GM04504 (cell line): ENCODE data around the gene MN1.

Source experiments
- DNase-seq: peaks from one replicate; pipeline ENCODE4 v3.0.0-alpha.2; 2012; ENCODE audit warnings: low read depth

MN1 gene

GRCh38 chr22:27740202-27740748 is 61.3 kb downstream of the MN1 start:
- DNase-seq, result no peak

GRCh38 chr22:27737521-27737920 is 64.0 kb downstream of the MN1 start:
- no peak for DNase-seq

- no peak for DNase-seq
These were observed 67.5 kb downstream of the MN1 start for GRCh38 chr22:27734066-27734465.

GRCh38 chr22:27732841-27733240 is 68.7 kb downstream of the MN1 start:
- no peak for DNase-seq

- DNase-seq, result no peak
These were observed 69.2 kb downstream of the MN1 start for GRCh38 chr22:27732391-27732790.

- DNase-seq, result no peak
These were observed 69.9 kb downstream of the MN1 start for GRCh38 chr22:27731621-27732020.

GRCh38 chr22:27730641-27731433 is 70.7 kb downstream of the MN1 start:
- DNase-seq, result no peak

- DNase-seq, result no peak
These were observed 72.3 kb downstream of the MN1 start for GRCh38 chr22:27729246-27729645.

- no peak for DNase-seq
These were observed 73.7 kb downstream of the MN1 start for GRCh38 chr22:27727673-27728451.

GRCh38 chr22:27726686-27727449 is 74.7 kb downstream of the MN1 start:
- DNase-seq, result peak; percentile 78

GRCh38 chr22:27726331-27726685 is 75.2 kb downstream of the MN1 start:
- DNase-seq, result no peak

- no peak for DNase-seq
These were observed 75.9 kb downstream of the MN1 start for GRCh38 chr22:27725661-27726060.

- DNase-seq, result no peak
These were observed 76.8 kb downstream of the MN1 start for GRCh38 chr22:27724709-27725108.

GRCh38 chr22:27724157-27724556 is 77.4 kb downstream of the MN1 start:
- DNase-seq, result no peak

GRCh38 chr22:27723708-27724107 is 77.8 kb downstream of the MN1 start:
- DNase-seq, result no peak

GRCh38 chr22:27723158-27723557 is 78.4 kb downstream of the MN1 start:
- DNase-seq, result no peak

GRCh38 chr22:27720860-27721259 is 80.7 kb downstream of the MN1 start:
- no peak for DNase-seq

- no peak for DNase-seq
These were observed 81.9 kb downstream of the MN1 start for GRCh38 chr22:27719535-27720227.

- no peak for DNase-seq
These were observed 82.6 kb downstream of the MN1 start for GRCh38 chr22:27719036-27719347.

GRCh38 chr22:27718186-27719035 is 83.1 kb downstream of the MN1 start:
- peak; percentile 88 for DNase-seq

GRCh38 chr22:27717094-27717493 is 84.5 kb downstream of the MN1 start:
- no peak for DNase-seq
